ENCODE results near the gene GRAPL.
"Not testable (repeated sequence)": the region's sequence is repeated elsewhere in the genome, so short reads cannot be mapped to it uniquely, and the experiment has no call there.

GRCh38 chr17:19135391-19135790 is 8.0 kb downstream of the GRAPL start:
- TF ChIP-seq CTCF (IDR thresholded peaks at IDR 0.05; ENCODE audit: low read length); EZH2 (IDR thresholded peaks at IDR 0.05; ENCODE audit: borderline replicate concordance, low read length): not testable (repeated sequence)

Measured in OCI-LY1 (cell line).